BJ (cell line): Measurements from ENCODE around the gene PCDHGA3. TPM values are rescaled to one million over a fixed set of nuclear protein-coding genes. Genes with fewer than 3 reads are reported as not detected.
"Not testable (repeated sequence)": the region's sequence is repeated elsewhere in the genome, so short reads cannot be mapped to it uniquely, and the experiment has no call there.

ENCODE experiments used
- CTCF ChIA-PET: fragments of 350-600 bp; formaldehyde crosslinking; extraction: SDS; loops from one replicate; lab custom pipeline; 2021; ENCODE audit warnings: antibody characterized with exemption, inconsistent platforms; lab: Yijun Ruan, JAX
- POLR2A ChIA-PET: fragments of 300-600 bp; sonication (Branson Sonifier 250); formaldehyde crosslinking; extraction: SDS; loops from one replicate; lab custom pipeline; 2021; ENCODE audit warnings: antibody characterized with exemption; lab: Charles Lee
- DNase-seq: peaks from one replicate; pipeline ENCODE4 v3.0.0-alpha.2; 2011; ENCODE audit warnings: low read depth
- H3K27me3 ChIP-seq: 2 replicates; pipeline ENCODE4 v1.6.0; 2011; ENCODE audit warnings: low read length; ENCODE audit not compliant: control insufficient read depth, insufficient read depth
- H3K36me3 ChIP-seq: 2 replicates; pipeline ENCODE4 v1.5.1; 2011; ENCODE audit warnings: low read length; ENCODE audit not compliant: control insufficient read depth, insufficient read depth
- H3K4me3 ChIP-seq: 2 replicates; pipeline ENCODE4 v1.5.1; 2011; ENCODE audit warnings: low read depth, mild to moderate bottlenecking, control low read depth, low read length
- polyA plus RNA-seq: library from polyadenylated mRNA; depleted of rRNA; stranded (reverse); fragments of >200 nt; gene quantifications from 2 replicates; pipeline ENCODE4 v1.2.3, GENCODE V29; 2011
- TF ChIP-seq, protein P1 (sequence below): IDR thresholded peaks from 2 replicates; pipeline ENCODE4 v1.5.1; 2011; ENCODE audit warnings: low read depth, mild to moderate bottlenecking, control low read depth, inconsistent platforms, low read length, moderate library complexity; ENCODE audit not compliant: insufficient read depth

PCDHGA3 gene
- polyA plus RNA-seq, 1 experiment = 2.5 TPM

DNA sequence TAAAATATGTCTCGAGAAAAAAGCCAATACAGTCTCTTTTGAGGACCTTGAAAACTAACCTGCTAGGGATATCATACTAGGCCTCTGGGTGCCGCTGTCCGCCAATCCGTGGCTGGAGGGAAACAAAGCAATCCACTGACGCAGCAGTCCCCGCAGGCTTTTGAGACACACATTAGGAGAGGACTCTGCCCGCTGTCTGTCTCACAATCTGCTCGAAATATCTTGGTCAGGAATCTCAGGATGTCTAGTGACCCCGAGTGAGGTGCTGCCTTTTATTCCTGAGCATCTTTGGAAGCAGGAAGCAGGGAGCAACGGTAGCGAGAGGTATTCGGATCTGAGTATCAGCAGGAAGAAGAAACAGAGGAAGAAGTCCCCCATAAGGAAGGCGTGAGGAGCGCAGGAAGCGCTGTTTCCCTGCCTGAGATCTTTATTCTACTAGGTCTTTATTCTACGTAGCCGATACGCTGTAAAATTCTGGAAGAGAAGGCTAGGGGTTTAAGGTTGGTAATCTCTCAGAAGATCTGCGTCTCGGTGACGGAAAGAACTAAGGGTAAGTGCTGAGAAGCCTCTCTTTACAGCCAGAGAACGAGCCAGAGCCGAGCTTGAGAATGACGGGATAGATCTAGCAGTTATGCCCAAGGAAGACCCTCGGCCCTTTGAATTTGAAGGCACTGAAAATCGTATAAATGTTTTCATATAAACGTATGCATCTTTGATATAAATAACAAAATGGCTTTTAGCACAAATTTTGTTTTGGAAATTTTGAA lies 17.4 kb upstream of the PCDHGA3 start:
- CTCF ChIA-PET = interaction anchor here (0.6 to 11.7 kb wide), 6 partner anchors 12 to 237 kb away, joined by 3 to 85 read pairs (median 6); partner anchors contain the start of genes PCDHGA10 and PCDHGA2

DNA sequence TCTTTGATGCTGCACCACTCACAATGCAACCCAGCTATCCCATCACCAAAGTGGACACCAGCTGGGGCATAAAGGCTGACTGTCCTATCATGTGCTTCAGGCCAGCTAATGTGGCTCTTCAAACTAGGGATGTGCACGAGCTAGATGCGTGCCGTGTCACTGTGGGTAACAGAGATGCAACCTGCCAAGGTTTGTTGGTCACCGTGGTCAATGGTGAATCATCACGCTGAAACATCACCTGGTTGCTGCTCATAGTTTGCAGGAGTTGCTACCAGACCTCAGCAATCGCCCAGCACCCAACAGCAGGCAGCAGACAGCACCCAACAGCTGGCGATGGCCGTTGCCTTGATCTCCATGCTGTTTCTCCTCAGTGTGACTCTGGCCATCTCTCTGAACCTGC lies 15.4 kb upstream of the PCDHGA3 start:
- no peak for DNase-seq
- POLR2A ChIA-PET = interaction anchor here (1.9 kb wide), 1 partner anchor 8 kb away, joined by 4 read pairs; the partner anchor contains the start of gene TAF7
- Histone ChIP-seq H3K4me3 (no peak overlapping the region), H3K27me3 (peaks cover 5% of the 10 kb centered on the region; the same call in 1 of the 2 replicates), H3K36me3 (no peaks in the 10 kb centered on the region)
- CTCF ChIA-PET = interaction anchor here (0.6 to 11.7 kb wide), 12 partner anchors 9 to 253 kb away, joined by 3 to 85 read pairs (median 4); partner anchors contain the start of genes PCDHB16, PCDHGA12, PCDHGA2 and PCDHGA5
- TF ChIP-seq, protein P1, sequence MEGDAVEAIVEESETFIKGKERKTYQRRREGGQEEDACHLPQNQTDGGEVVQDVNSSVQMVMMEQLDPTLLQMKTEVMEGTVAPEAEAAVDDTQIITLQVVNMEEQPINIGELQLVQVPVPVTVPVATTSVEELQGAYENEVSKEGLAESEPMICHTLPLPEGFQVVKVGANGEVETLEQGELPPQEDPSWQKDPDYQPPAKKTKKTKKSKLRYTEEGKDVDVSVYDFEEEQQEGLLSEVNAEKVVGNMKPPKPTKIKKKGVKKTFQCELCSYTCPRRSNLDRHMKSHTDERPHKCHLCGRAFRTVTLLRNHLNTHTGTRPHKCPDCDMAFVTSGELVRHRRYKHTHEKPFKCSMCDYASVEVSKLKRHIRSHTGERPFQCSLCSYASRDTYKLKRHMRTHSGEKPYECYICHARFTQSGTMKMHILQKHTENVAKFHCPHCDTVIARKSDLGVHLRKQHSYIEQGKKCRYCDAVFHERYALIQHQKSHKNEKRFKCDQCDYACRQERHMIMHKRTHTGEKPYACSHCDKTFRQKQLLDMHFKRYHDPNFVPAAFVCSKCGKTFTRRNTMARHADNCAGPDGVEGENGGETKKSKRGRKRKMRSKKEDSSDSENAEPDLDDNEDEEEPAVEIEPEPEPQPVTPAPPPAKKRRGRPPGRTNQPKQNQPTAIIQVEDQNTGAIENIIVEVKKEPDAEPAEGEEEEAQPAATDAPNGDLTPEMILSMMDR = no peak

More for the DNA sequence above, 17.4 kb upstream of the PCDHGA3 start:
- TF ChIP-seq, protein P1 = peak; percentile 79
- POLR2A ChIA-PET = no interaction called here
- Histone ChIP-seq H3K36me3 (no peaks in the 10 kb centered on the region), H3K4me3 (peak overlapping the region; percentile 29), H3K27me3 (peaks cover 5% of the 10 kb centered on the region; the same call in 1 of the 2 replicates)
- no peak for DNase-seq

DNA sequence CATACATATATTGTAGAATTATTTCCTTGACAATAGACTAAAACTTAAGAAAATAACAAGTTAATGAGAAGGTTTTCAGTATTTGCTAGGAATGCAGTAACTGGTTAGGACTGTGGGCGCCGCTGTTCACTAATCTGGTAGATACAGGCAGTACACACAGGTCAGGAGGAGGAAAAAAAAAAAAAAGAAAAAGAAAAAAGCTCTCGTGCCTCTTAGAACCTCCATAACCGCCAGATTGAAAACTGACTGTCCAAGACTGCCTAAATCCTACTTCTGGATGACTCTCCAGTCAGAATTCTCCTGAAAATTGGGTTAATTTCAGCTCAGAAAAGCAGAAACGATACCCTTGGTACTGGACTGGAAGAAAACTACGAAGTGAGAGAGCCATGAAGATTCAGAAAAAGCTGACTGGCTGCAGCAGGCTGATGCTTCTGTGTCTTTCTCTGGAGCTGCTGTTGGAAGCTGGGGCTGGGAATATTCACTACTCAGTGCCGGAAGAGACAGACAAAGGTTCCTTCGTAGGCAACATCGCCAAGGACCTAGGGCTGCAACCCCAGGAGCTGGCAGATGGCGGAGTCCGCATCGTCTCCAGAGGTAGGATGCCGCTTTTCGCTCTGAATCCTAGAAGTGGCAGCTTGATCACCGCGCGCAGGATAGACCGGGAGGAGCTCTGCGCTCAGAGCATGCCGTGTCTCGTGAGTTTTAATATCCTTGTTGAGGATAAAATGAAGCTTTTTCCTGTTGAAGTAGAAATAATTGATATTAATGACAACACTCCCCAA lies 13.1 kb upstream of the PCDHGA3 start, which contains the start of gene PCDHGA1:
Gene PCDHGA1, plus strand, starts transcription at position 216 of the 782 bp plus-strand sequence.
- ChIA-PET CTCF (interaction anchor here (0.6 to 11.7 kb wide), 18 partner anchors 8 to 236 kb away, joined by 3 to 85 read pairs (median 7); partner anchors contain the start of genes PCDHB6, PCDHGA10, PCDHGA2 and PCDHGA3), POLR2A (interaction anchor here (0.6 to 0.7 kb wide), 2 partner anchors 10 to 227 kb away, joined by 3 to 14 read pairs; partner anchors contain the start of gene TAF7)
- TF ChIP-seq, protein P1 = peak; percentile 75
- Histone ChIP-seq H3K4me3 (peak within 1 kb of the TSS; percentile 44), H3K27me3 (peaks cover 5% of the 10 kb centered on the region; the same call in 1 of the 2 replicates), H3K36me3 (no peaks in the 10 kb centered on the region)
- no peak for DNase-seq

DNA sequence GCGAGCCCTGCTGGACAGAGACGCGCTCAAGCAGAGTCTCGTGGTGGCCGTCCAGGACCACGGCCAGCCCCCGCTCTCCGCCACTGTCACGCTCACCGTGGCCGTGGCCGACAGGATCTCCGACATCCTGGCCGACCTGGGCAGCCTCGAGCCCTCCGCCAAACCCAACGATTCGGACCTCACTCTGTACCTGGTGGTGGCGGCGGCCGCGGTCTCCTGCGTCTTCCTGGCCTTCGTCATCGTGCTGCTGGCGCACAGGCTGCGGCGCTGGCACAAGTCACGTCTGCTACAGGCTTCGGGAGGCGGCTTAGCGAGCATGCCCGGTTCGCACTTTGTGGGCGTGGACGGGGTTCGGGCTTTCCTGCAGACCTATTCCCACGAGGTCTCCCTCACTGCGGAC lies 11.1 kb upstream of the PCDHGA3 start:
- CTCF ChIA-PET = interaction anchor here (0.6 to 2.2 kb wide), 4 partner anchors 11 to 231 kb away, joined by 3 to 12 read pairs (median 4); partner anchors contain the start of genes PCDHGA3 and PCDHGB6
- DNase-seq, POLR2A ChIA-PET, H3K4me3 ChIP-seq, H3K36me3 ChIP-seq, H3K27me3 ChIP-seq: not testable (repeated sequence)

DNA sequence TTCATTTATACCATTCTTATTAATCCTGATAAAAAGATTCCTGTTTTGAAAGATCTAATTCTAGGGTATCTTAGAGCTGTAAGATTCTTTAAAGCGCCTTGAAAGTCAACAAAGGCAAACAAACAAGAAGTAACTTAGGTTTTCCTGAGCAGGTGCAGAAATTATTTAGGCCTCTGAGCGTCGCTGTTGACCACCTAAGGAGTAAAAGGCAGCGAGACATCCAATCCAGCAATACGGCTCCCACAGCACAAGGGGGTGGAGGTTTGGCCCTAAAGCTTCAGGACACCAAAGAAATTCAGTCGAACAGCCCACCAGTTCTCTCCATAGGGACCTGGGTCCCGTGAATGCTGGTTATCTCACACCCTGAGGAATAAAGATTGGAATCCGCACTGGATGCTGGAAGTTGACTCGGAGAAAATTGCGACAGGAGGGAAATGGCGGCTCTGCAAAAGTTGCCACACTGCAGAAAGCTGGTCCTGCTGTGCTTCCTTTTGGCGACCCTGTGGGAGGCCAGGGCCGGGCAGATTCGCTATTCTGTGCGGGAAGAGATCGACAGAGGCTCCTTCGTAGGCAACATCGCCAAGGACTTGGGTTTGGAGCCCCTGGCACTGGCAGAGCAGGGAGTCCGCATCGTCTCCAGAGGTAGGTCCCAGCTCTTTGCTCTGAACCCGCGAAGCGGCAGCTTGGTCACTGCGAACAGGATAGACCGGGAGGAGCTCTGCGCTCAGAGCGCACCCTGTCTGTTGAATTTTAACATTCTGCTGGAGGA lies 4.9 kb upstream of the PCDHGA3 start, which contains the start of gene PCDHGA2:
Gene PCDHGA2, plus strand, starts transcription at position 223 of the 769 bp plus-strand sequence.
- POLR2A ChIA-PET = no interaction called here
- TF ChIP-seq, protein P1 = peak; percentile 66
- Histone ChIP-seq H3K36me3 (no peaks in the 10 kb centered on the region), H3K27me3 (no peaks in the 10 kb centered on the region), H3K4me3 (peak within 1 kb of the TSS; percentile 38)
- CTCF ChIA-PET = interaction anchor here (0.6 to 2.9 kb wide), 27 partner anchors 9 to 281 kb away, joined by 3 to 37 read pairs (median 4); partner anchors contain the start of genes PCDHGA1, PCDHGA10, PCDHGA4 and PCDHGA6
- DNase-seq = no peak

DNA sequence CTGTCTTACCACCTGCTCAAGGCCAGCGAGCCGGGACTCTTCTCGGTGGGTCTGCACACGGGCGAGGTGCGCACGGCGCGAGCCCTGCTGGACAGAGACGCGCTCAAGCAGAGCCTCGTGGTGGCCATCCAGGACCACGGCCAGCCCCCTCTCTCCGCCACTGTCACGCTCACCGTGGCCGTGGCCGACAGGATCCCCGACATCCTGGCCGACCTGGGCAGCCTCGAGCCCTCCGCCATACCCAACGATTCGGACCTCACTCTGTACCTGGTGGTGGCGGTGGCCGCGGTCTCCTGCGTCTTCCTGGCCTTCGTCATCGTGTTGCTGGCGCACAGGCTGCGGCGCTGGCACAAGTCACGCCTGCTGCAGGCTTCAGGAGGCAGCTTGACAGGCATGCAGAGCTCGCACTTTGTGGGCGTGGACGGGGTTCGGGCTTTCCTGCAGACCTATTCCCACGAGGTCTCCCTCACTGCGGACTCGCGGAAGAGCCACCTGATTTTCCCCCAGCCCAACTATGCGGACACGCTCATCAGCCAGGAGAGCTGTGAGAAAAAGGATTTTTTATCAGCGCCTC lies 2.8 kb upstream of the PCDHGA3 start:
- H3K36me3 ChIP-seq, H3K27me3 ChIP-seq, POLR2A ChIA-PET, H3K4me3 ChIP-seq, DNase-seq: not testable (repeated sequence)
- CTCF ChIA-PET = interaction anchor here (1.3 to 2.1 kb wide), 2 partner anchors 10 to 21 kb away, joined by 3 to 4 read pairs; partner anchors contain the start of gene TAF7
